GM12875 (cell line): ENCODE measurements around the gene CASTOR1.

Source experiments
- H3K4me3 ChIP-seq: one replicate; pipeline ENCODE4 v1.5.1; 2011; ENCODE audit warnings: low read depth, low read length, control low read depth
- CTCF ChIP-seq: IDR thresholded peaks from 2 replicates; pipeline ENCODE4 v1.5.1; 2011; ENCODE audit warnings: low read depth, mild to moderate bottlenecking, control low read depth, inconsistent platforms, low read length, moderate library complexity, borderline replicate concordance; ENCODE audit not compliant: insufficient read depth

Gene CASTOR1

GRCh38 chr22:30333707-30334087 is 44.4 kb upstream of the CASTOR1 start:
- no peak overlapping the region for H3K4me3 ChIP-seq
- TF ChIP-seq CTCF, result no peak

- H3K4me3 ChIP-seq, result no peak overlapping the region
- no peak for TF ChIP-seq CTCF
Observed at GRCh38 chr22:30332994-30333706, 43.8 kb upstream of the CASTOR1 start.

GRCh38 chr22:30332551-30332950 is 43.2 kb upstream of the CASTOR1 start:
- TF ChIP-seq CTCF, result no peak
- no peak overlapping the region for H3K4me3 ChIP-seq

GRCh38 chr22:30328466-30329049 is 39.3 kb upstream of the CASTOR1 start:
- H3K4me3 ChIP-seq, result no peak overlapping the region
- no peak for TF ChIP-seq CTCF

- no peak overlapping the region for H3K4me3 ChIP-seq
- no peak for TF ChIP-seq CTCF
Observed at GRCh38 chr22:30327864-30328345, 38.6 kb upstream of the CASTOR1 start.

GRCh38 chr22:30326706-30327362 is 37.5 kb upstream of the CASTOR1 start, which contains the start of gene TBC1D10A:
Gene TBC1D10A (minus strand): TSS chr22:30326941. CDS start chr22:30326881, 60 bp downstream.
- peak within 1 kb of the TSS; percentile 93 for H3K4me3 ChIP-seq
- no peak for TF ChIP-seq CTCF
